Body of pancreas (tissue), 4 donors: ENCODE results near the gene ADAMTS5.

ENCODE experiments used
- CTCF ChIP-seq, 7 experiments: fragments of 450-650 bp in 4 of 7; fragments of 200-600 bp in 3 of 7; sonication (generic) in 3 of 7; IDR thresholded peaks; one replicate each; pipeline ENCODE4 v1.5.1; 2016 to 2019; ENCODE audit warnings: antibody characterized with exemption in 7 of 7
- POLR2A ChIP-seq, 3 donors: fragments of 450-650 bp; IDR thresholded peaks; one replicate each; pipeline ENCODE4 v1.6.1; 2016; ENCODE audit warnings: antibody characterized with exemption in 3 of 3, mild to moderate bottlenecking in 2 of 3

GRCh38 chr21:26956216-26956615 lies 10.7 kb downstream of the ADAMTS5 start:
- no peak for TF ChIP-seq POLR2A (IDR thresholded peaks at IDR 0.05)
- TF ChIP-seq CTCF (IDR thresholded peaks at IDR 0.05) = no peak
